Sigmoid colon (tissue), 7 donors: ENCODE measurements around the gene PRDM16. TPM values are rescaled to one million over a fixed set of nuclear protein-coding genes. Genes with fewer than 3 reads are reported as not detected.
A peak's percentile ranks its signal among the peaks of the same experiment; 100 is the strongest.

Experiments used
- DNase-seq: peaks from one replicate; pipeline ENCODE4 v3.0.0-alpha.2; 2019
- H3K27ac ChIP-seq, 4 donors: fragments of 200-600 bp; sonication (generic); one replicate each; pipeline ENCODE4 v1.5.1; 2016 to 2019; ENCODE audit warnings: mild to moderate bottlenecking in 1 of 4
- H3K27me3 ChIP-seq, 3 donors: fragments of 200-600 bp; sonication (generic); one replicate each; pipeline ENCODE4 v1.5.1; 2019; ENCODE audit warnings: mild to moderate bottlenecking in 1 of 3
- H3K36me3 ChIP-seq, 4 donors: fragments of 200-600 bp; sonication (generic); one replicate each; pipeline ENCODE4 v1.5.1; 2016 to 2019
- H3K4me1 ChIP-seq, 4 donors: fragments of 200-600 bp; sonication (generic); one replicate each; pipeline ENCODE4 v1.5.1; 2017 to 2019
- H3K4me3 ChIP-seq, 4 donors: fragments of 200-600 bp; sonication (generic); one replicate each; pipeline ENCODE4 v1.5.1; 2017 to 2019; ENCODE audit warnings: mild to moderate bottlenecking in 2 of 4, moderate library complexity in 1 of 4
- H3K9me3 ChIP-seq, 4 donors: fragments of 200-600 bp in 3 of 4; sonication (generic) in 3 of 4; one replicate each; pipeline versions ENCODE4 v1.5.1 to v1.6.1; 2013 to 2019
- EP300 ChIP-seq, 4 donors: sonication (generic); formaldehyde crosslinking; IDR thresholded peaks; one replicate each; pipeline ENCODE4 v1.6.1; 2017; ENCODE audit warnings: antibody characterized with exemption in 4 of 4
- POLR2A ChIP-seq, 2 donors: fragments of 450-650 bp; IDR thresholded peaks; one replicate each; pipeline ENCODE4 v1.6.1; 2016; ENCODE audit warnings: antibody characterized with exemption in 2 of 2, mild to moderate bottlenecking in 2 of 2, moderate library complexity in 2 of 2
- POLR2AphosphoS5 ChIP-seq, 4 donors: sonication (generic); formaldehyde crosslinking; IDR thresholded peaks; one replicate each; pipeline ENCODE4 v1.6.1; 2017; ENCODE audit warnings: antibody characterized with exemption in 4 of 4
- WGBS, 2 donors: extraction: QIAGEN DNeasy Blood & Tissue Kit; methylation state at CpG; one replicate each; pipeline ENCODE4 v1.1.7; 2013; 5-methylcytosine and 5-hydroxymethylcytosine counted together
- intact Hi-C: fragments of 100-400 bp; cut with DNase I; formaldehyde crosslinking; loops from one replicate; pipeline ENCODE4 v1.15.1; 2023
- polyA plus RNA-seq, 3 donors: library from polyadenylated mRNA; stranded (reverse); fragments of 200-250 nt; gene quantifications; one replicate each; pipeline ENCODE4 v1.2.3, GENCODE V29; 2013
- total RNA-seq, 4 donors: library from RNA; depleted of rRNA; stranded (reverse); fragments of >200 nt; gene quantifications; one replicate each; pipeline ENCODE4 v1.1.0, GENCODE V29; 2016
- TF ChIP-seq, protein P1 (sequence below), 4 experiments: fragments of 450-650 bp in 3 of 4; fragments of 200-600 bp in 1 of 4; IDR thresholded peaks; one replicate each; pipeline ENCODE4 v1.5.1; 2016 to 2019; ENCODE audit warnings: antibody characterized with exemption in 4 of 4, mild to moderate bottlenecking in 3 of 4, moderate library complexity in 2 of 4
- donor health status: healthy with polysubstance abuse.
- donor health status: Bipolar disorder and iron deficiency.
- donor health status: healthy.

PRDM16 gene
- total and polyA plus RNA-seq, 7 donors = under 0.01 to 1.7 (median 0.49) TPM

DNA sequence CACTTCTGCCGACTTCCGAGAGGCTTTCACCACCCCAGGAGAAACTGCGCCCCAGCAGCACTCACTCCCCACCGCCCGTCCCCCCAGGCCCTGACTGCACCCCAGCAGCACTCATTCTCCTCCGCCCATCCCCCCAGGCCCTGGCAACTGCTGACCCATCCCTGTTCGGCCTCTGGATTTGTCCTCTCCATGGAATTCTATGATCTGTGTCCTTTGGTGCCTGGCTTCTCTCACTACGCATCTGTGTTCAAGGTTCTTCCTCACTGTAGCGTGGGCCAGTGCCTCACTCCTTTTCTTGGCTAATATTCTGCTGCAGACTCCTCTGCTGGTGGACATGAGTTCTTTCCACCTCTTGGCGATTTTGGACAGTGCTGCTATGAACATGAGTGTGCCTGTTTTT, 263.7 kb downstream of the PRDM16 start:
- Histone ChIP-seq H3K27me3 (peaks cover 0 to 6% (median 0%) of the 10 kb centered on the region in 3 donors), H3K27ac (no peak overlapping the region), H3K36me3 (no peaks in the 10 kb centered on the region), H3K4me1 (peaks cover 0 to 17% (median 0%) of the 10 kb centered on the region in 4 donors), H3K4me3 (no peak overlapping the region), H3K9me3 (no peaks in the 10 kb centered on the region)
- intact Hi-C loops = no loop called here
- WGBS, 2 donors = 86 to 92% methylated on average over 10 of the region's 10 CpGs
- TF ChIP-seq, protein P1, sequence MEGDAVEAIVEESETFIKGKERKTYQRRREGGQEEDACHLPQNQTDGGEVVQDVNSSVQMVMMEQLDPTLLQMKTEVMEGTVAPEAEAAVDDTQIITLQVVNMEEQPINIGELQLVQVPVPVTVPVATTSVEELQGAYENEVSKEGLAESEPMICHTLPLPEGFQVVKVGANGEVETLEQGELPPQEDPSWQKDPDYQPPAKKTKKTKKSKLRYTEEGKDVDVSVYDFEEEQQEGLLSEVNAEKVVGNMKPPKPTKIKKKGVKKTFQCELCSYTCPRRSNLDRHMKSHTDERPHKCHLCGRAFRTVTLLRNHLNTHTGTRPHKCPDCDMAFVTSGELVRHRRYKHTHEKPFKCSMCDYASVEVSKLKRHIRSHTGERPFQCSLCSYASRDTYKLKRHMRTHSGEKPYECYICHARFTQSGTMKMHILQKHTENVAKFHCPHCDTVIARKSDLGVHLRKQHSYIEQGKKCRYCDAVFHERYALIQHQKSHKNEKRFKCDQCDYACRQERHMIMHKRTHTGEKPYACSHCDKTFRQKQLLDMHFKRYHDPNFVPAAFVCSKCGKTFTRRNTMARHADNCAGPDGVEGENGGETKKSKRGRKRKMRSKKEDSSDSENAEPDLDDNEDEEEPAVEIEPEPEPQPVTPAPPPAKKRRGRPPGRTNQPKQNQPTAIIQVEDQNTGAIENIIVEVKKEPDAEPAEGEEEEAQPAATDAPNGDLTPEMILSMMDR (IDR thresholded peaks at IDR 0.05) = no peak
- TF ChIP-seq POLR2AphosphoS5 (IDR thresholded peaks at IDR 0.05) (no peak), POLR2A (IDR thresholded peaks at IDR 0.05) (no peak), EP300 (IDR thresholded peaks at IDR 0.05) (no peak)
- DNase-seq = no peak

DNA sequence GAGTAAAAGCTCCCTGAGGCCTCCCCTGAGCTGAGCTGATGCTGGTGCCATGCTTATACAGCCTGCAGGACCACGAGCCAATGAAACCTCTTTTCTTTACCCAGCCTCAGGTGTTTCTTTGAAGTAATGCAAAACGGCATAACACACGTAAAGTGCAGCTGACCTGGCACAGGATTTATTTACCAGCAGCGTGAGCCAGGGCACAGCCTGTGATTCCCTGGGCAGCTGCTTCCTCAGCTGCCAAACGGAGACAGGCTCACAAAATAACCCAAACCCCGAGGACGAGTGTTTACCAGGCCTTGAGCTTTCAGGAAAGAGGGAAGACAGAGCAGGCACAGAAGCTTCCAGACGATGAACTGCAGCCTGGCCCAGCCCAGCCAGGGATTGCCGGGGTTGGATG, 264.9 kb downstream of the PRDM16 start:
- intact Hi-C loops = no loop called here
- H3K27me3 ChIP-seq = peaks cover 0 to 6% (median 0%) of the 10 kb centered on the region in 3 donors
- no peaks in the 10 kb centered on the region for H3K9me3 ChIP-seq
- H3K4me1 ChIP-seq = peaks cover 0 to 17% (median 0%) of the 10 kb centered on the region in 4 donors
- 19 to 65% methylated on average over 9 of the region's 9 CpGs for WGBS, 2 donors
- H3K36me3 ChIP-seq = no peaks in the 10 kb centered on the region
- no peak overlapping the region for H3K4me3 ChIP-seq
- DNase-seq = no peak
- TF ChIP-seq, protein P1 (IDR thresholded peaks at IDR 0.05) = no peak
- TF ChIP-seq POLR2AphosphoS5 (IDR thresholded peaks at IDR 0.05) (peak in 1 of 4 donors; percentile 30), EP300 (IDR thresholded peaks at IDR 0.05) (no peak)
- peak overlapping the region in 1 of 4 donors; percentile 40 for H3K27ac ChIP-seq

DNA sequence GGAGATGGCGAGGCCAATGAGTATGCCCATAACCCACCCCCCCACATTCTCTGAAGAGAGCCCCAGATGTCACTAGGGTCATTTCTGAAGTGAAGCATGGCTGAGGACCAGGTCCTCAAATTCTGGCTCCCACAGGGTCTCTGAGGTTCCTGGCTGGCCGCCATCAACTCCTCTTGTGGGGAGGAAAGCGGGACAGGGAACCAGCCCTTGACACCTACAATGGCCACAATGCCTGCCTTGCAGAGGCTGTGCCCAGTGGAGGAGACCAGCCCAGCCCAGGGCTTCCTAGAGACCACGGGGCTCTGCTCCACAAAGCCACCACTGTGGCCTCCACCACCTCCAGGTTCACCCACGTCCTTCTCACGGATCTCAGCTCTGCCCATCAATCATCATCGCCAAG, 265.4 kb downstream of the PRDM16 start:
- H3K36me3 ChIP-seq = no peaks in the 10 kb centered on the region
- H3K4me1 ChIP-seq = peaks cover 0 to 17% (median 0%) of the 10 kb centered on the region in 4 donors

DNA sequence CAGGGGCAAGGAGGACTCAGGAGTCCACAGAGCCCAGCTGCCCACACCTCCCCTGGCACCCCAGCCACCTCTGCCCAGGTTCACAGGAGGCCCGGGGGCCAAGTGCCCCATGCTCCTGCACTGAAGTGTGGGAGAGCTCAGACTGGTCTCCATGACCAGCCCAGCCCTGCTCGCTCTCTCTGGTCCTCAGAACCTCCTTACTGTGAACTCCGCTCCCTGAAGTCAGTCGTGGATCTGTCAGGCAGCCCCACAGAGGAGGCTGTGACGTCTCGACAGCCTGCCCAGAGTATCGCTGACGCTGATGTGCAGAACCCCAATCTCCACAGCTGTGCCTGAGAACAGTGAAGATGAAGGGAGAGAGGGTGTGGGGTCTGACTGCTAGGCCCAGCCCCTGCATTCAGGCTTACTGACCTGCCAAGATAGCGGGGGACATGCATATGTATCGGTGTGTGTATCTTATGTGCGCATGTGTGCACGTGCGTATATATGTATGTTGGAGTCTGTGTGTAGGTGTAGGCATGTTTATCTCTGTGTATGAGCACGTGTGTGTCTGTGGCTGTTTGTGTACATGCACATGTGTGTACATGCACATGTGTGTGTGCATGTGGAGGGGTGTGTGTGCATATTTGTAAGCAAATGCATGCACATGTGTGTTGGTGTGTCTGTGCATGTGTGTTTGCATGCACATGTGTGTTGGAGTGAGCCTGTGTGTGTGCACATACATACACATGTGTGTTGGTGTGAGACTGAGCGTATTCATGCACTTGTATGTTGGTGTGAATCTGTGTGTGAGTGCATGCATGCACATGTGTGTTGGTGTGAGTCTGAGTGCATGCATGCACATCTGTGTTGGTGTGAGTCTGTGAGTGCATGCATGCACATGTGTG, 267.0 kb downstream of the PRDM16 start:
- Histone ChIP-seq H3K27me3 (peaks cover 3 to 16% (median 16%) of the 10 kb centered on the region in 3 donors), H3K36me3 (no peaks in the 10 kb centered on the region), H3K27ac (no peak overlapping the region), H3K4me3 (no peak overlapping the region), H3K4me1 (peaks cover 0 to 17% (median 0%) of the 10 kb centered on the region in 4 donors), H3K9me3 (no peaks in the 10 kb centered on the region)
- intact Hi-C loops = no loop called here
- no peak for DNase-seq
- no peak for TF ChIP-seq EP300 (IDR thresholded peaks at IDR 0.05)
- TF ChIP-seq POLR2A (IDR thresholded peaks at IDR 0.05) = no peak
- TF ChIP-seq, protein P1 (IDR thresholded peaks at IDR 0.05) = no peak
- no peak for TF ChIP-seq POLR2AphosphoS5 (IDR thresholded peaks at IDR 0.05)
- WGBS, 2 donors = 87 to 93% methylated on average over 15 of the region's 15 CpGs

More for the DNA sequence above, 265.4 kb downstream of the PRDM16 start:
- TF ChIP-seq EP300 (IDR thresholded peaks at IDR 0.05) (no peak), POLR2A (IDR thresholded peaks at IDR 0.05) (no peak), POLR2AphosphoS5 (IDR thresholded peaks at IDR 0.05) (no peak)
- TF ChIP-seq, protein P1 (IDR thresholded peaks at IDR 0.05) = no peak
- WGBS, 2 donors = 70 to 78% methylated on average over 7 of the region's 7 CpGs
- H3K4me3 ChIP-seq = no peak overlapping the region
- DNase-seq = no peak
- intact Hi-C loops = no loop called here
- peak overlapping the region in 1 of 4 donors; percentile 40 for H3K27ac ChIP-seq
- H3K27me3 ChIP-seq = peaks cover 0 to 6% (median 0%) of the 10 kb centered on the region in 3 donors
- no peaks in the 10 kb centered on the region for H3K9me3 ChIP-seq
